ENCODE data around the gene UBA3.

Gene UBA3

GRCh38 chr3:69065318-69065964 is 14.7 kb downstream of the UBA3 start:
- DNase-seq: no peak

GRCh38 chr3:69063636-69064035 is 16.5 kb downstream of the UBA3 start:
- no peak for DNase-seq

GRCh38 chr3:69059688-69060087 is 20.5 kb downstream of the UBA3 start:
- DNase-seq: no peak

- no peak for DNase-seq
Observed at GRCh38 chr3:69058947-69059224, 21.3 kb downstream of the UBA3 start.

GRCh38 chr3:69058180-69058946 is 21.8 kb downstream of the UBA3 start:
- DNase-seq: no peak

- DNase-seq: no peak
Observed at GRCh38 chr3:69052472-69052898, 27.7 kb downstream of the UBA3 start.

- no peak for DNase-seq
Observed at GRCh38 chr3:69051756-69052471, 28.3 kb downstream of the UBA3 start, which contains the start of gene TMF1. Gene TMF1 (minus strand): TSS chr3:69052333. CDS start chr3:69052086, 247 bp downstream.

GRCh38 chr3:69048990-69049389 is 31.2 kb downstream of the UBA3 start:
- DNase-seq: no peak

GRCh38 chr3:69044608-69045007 is 35.6 kb downstream of the UBA3 start:
- no peak for DNase-seq

- no peak for DNase-seq
Observed at GRCh38 chr3:69033470-69033869, 46.7 kb downstream of the UBA3 start.

- no peak for DNase-seq
Observed at GRCh38 chr3:69032737-69033136, 47.4 kb downstream of the UBA3 start.

GRCh38 chr3:69032142-69032541 is 48.0 kb downstream of the UBA3 start:
- DNase-seq: no peak

- DNase-seq: no peak
Observed at GRCh38 chr3:69031635-69032034, 48.5 kb downstream of the UBA3 start.

GRCh38 chr3:69020857-69021256 is 59.3 kb downstream of the UBA3 start:
- no peak for DNase-seq

- DNase-seq: no peak
Observed at GRCh38 chr3:69020424-69020823, 59.7 kb downstream of the UBA3 start.

GRCh38 chr3:69016901-69017300 is 63.3 kb downstream of the UBA3 start:
- no peak for DNase-seq

GRCh38 chr3:69016102-69016501 is 64.1 kb downstream of the UBA3 start:
- no peak for DNase-seq

GRCh38 chr3:69014022-69014580 is 66.1 kb downstream of the UBA3 start:
- DNase-seq: no peak

- DNase-seq: peak; percentile 14
Observed at GRCh38 chr3:69013253-69014021, 66.7 kb downstream of the UBA3 start, which contains the start of gene EOGT. Gene EOGT (minus strand): TSS chr3:69013684. CDS start chr3:69009846, 3,838 bp downstream.

- no peak for DNase-seq
Observed at GRCh38 chr3:69012800-69013252, 67.3 kb downstream of the UBA3 start.

GRCh38 chr3:69012100-69012799 is 67.9 kb downstream of the UBA3 start:
- DNase-seq: no peak

Measured in NCI-H774 (cell line).